ENCODE data around the gene SERPINA5. TPM values are rescaled to one million over a fixed set of nuclear protein-coding genes. Genes with fewer than 3 reads are reported as not detected.

SERPINA5 gene
- total and polyA plus RNA-seq, 2 of the 13 experiments (the other 11 are each of a cell fraction or from before 2014, with no cell fraction given) = 449 to 498 TPM

DNA sequence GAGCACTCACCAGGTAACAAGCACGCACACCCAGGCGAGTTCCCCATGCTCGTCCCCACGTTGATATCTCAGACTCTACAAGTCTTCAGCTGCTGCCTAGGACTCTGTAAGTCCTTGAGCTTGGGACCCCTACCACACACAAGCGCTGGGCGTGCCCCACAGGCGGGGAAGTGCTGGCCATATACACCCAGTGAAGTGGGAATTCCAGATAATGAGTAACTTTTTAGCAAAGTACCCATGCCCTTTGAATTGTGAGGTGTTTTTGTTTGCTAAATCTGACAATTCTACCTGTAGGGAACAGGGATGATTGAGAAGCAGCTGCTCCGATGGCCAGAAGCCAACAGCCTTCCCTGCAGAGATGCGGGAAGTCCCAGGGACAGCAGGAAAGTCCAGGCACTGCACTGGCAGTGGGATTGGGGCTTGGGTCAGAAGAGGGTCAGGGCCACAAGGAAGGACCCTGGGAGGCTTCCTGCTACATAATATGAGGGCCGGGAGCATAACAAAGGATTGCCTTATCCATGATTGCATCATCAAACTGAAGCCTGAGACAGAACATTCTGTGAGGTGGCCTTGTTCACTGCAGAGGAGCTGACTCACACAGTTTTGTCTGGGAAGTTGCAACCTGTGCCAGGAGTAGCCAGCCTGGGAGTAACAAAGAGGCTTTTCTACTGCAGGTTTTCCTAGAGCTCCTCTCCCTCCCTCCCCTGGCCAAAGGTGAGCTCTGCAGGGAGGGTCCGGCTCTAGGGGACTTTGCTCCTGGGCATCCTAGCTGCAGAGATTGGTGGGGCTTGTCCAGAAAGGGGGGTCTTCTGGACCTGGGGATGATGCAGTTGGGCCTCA, 17.8 kb downstream of the SERPINA5 start (continued):
- TF ChIP-seq, protein P1, sequence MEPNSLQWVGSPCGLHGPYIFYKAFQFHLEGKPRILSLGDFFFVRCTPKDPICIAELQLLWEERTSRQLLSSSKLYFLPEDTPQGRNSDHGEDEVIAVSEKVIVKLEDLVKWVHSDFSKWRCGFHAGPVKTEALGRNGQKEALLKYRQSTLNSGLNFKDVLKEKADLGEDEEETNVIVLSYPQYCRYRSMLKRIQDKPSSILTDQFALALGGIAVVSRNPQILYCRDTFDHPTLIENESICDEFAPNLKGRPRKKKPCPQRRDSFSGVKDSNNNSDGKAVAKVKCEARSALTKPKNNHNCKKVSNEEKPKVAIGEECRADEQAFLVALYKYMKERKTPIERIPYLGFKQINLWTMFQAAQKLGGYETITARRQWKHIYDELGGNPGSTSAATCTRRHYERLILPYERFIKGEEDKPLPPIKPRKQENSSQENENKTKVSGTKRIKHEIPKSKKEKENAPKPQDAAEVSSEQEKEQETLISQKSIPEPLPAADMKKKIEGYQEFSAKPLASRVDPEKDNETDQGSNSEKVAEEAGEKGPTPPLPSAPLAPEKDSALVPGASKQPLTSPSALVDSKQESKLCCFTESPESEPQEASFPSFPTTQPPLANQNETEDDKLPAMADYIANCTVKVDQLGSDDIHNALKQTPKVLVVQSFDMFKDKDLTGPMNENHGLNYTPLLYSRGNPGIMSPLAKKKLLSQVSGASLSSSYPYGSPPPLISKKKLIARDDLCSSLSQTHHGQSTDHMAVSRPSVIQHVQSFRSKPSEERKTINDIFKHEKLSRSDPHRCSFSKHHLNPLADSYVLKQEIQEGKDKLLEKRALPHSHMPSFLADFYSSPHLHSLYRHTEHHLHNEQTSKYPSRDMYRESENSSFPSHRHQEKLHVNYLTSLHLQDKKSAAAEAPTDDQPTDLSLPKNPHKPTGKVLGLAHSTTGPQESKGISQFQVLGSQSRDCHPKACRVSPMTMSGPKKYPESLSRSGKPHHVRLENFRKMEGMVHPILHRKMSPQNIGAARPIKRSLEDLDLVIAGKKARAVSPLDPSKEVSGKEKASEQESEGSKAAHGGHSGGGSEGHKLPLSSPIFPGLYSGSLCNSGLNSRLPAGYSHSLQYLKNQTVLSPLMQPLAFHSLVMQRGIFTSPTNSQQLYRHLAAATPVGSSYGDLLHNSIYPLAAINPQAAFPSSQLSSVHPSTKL (CRISPR knock-in tag; IDR thresholded peaks at IDR 0.05) = peak; percentile 99
- TF ChIP-seq GABPB1 (CRISPR knock-in tag; IDR thresholded peaks at IDR 0.05) = peak; percentile 41
- TF ChIP-seq PITX1 (CRISPR knock-in tag; IDR thresholded peaks at IDR 0.05) = peak; percentile 95
- peak; percentile 98 for TF ChIP-seq FOXJ3 (CRISPR knock-in tag; IDR thresholded peaks at IDR 0.05; ENCODE audit: borderline replicate concordance)
- TF ChIP-seq CHD4 (IDR thresholded peaks at IDR 0.05; ENCODE audit: borderline replicate concordance, low read length) = no peak
- TF ChIP-seq ZNF253 (CRISPR knock-in tag; IDR thresholded peaks at IDR 0.05; ENCODE audit: borderline replicate concordance) = no peak
- peak; percentile 92 for TF ChIP-seq FOXA3 (CRISPR knock-in tag; IDR thresholded peaks at IDR 0.05)
- TF ChIP-seq ZEB1 (IDR thresholded peaks at IDR 0.05; ENCODE audit: insufficient replicate concordance, low read depth) = peak; percentile 90
- TF ChIP-seq HES4 (CRISPR knock-in tag; IDR thresholded peaks at IDR 0.05; ENCODE audit: borderline replicate concordance) = no peak
- no peak for TF ChIP-seq KLF13 (CRISPR knock-in tag; IDR thresholded peaks at IDR 0.05)
- TF ChIP-seq DR1 (CRISPR knock-in tag; IDR thresholded peaks at IDR 0.05) = peak; percentile 67
- TF ChIP-seq, protein P2, sequence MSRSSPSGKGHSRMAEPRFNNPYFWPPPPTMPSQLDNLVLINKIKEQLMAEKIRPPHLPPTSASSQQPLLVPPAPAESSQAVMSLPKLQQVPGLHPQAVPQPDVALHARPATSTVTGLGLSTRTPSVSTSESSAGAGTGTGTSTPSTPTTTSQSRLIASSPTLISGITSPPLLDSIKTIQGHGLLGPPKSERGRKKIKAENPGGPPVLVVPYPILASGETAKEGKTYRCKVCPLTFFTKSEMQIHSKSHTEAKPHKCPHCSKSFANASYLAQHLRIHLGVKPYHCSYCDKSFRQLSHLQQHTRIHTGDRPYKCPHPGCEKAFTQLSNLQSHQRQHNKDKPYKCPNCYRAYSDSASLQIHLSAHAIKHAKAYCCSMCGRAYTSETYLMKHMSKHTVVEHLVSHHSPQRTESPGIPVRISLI (CRISPR knock-in tag; IDR thresholded peaks at IDR 0.05; ENCODE audit: borderline replicate concordance) = peak; percentile 48; the same call in 1 of the 2 replicates
- peak; percentile 98 for TF ChIP-seq ZBTB7B (CRISPR knock-in tag; IDR thresholded peaks at IDR 0.05)
- TF ChIP-seq SUZ12 (IDR thresholded peaks at IDR 0.05; ENCODE audit: low read depth, low read length) = no peak
- peak; percentile 23 for TF ChIP-seq RBM39 (IDR thresholded peaks at IDR 0.05; ENCODE audit: low read depth, low read length, poor library complexity, severe bottlenecking)
- TF ChIP-seq GATA4 (IDR thresholded peaks at IDR 0.05; ENCODE audit: borderline replicate concordance, low read depth) = peak; percentile 91; the same call in 1 of the 2 replicates
- TF ChIP-seq ZBTB1 (CRISPR knock-in tag; IDR thresholded peaks at IDR 0.05; ENCODE audit: borderline replicate concordance) = no peak
- peak; percentile 46; the same call in 1 of the 2 replicates for TF ChIP-seq ZNF563 (CRISPR knock-in tag; IDR thresholded peaks at IDR 0.05)
- TF ChIP-seq SMYD3 (CRISPR knock-in tag; IDR thresholded peaks at IDR 0.05) = peak; percentile 77
- no peak for TF ChIP-seq ZNF230 (CRISPR knock-in tag; IDR thresholded peaks at IDR 0.05)
- TF ChIP-seq, protein P3, sequence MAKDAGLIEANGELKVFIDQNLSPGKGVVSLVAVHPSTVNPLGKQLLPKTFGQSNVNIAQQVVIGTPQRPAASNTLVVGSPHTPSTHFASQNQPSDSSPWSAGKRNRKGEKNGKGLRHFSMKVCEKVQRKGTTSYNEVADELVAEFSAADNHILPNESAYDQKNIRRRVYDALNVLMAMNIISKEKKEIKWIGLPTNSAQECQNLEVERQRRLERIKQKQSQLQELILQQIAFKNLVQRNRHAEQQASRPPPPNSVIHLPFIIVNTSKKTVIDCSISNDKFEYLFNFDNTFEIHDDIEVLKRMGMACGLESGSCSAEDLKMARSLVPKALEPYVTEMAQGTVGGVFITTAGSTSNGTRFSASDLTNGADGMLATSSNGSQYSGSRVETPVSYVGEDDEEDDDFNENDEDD (CRISPR knock-in tag; IDR thresholded peaks at IDR 0.05; ENCODE audit: borderline replicate concordance) = peak; percentile 15; the same call in 1 of the 2 replicates
- TF ChIP-seq, protein P4, sequence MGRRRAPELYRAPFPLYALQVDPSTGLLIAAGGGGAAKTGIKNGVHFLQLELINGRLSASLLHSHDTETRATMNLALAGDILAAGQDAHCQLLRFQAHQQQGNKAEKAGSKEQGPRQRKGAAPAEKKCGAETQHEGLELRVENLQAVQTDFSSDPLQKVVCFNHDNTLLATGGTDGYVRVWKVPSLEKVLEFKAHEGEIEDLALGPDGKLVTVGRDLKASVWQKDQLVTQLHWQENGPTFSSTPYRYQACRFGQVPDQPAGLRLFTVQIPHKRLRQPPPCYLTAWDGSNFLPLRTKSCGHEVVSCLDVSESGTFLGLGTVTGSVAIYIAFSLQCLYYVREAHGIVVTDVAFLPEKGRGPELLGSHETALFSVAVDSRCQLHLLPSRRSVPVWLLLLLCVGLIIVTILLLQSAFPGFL (CRISPR knock-in tag; IDR thresholded peaks at IDR 0.05) = no peak
